ENCODE data around the gene PTX3.

Gene PTX3

GRCh38 chr3:157436583-157437291 lies at the start of gene PTX3:
Gene PTX3, plus strand, starts transcription at chr3:157436850. Its CDS starts 84 bp downstream, at chr3:157436934.
- no peak for DNase-seq

DNA sequence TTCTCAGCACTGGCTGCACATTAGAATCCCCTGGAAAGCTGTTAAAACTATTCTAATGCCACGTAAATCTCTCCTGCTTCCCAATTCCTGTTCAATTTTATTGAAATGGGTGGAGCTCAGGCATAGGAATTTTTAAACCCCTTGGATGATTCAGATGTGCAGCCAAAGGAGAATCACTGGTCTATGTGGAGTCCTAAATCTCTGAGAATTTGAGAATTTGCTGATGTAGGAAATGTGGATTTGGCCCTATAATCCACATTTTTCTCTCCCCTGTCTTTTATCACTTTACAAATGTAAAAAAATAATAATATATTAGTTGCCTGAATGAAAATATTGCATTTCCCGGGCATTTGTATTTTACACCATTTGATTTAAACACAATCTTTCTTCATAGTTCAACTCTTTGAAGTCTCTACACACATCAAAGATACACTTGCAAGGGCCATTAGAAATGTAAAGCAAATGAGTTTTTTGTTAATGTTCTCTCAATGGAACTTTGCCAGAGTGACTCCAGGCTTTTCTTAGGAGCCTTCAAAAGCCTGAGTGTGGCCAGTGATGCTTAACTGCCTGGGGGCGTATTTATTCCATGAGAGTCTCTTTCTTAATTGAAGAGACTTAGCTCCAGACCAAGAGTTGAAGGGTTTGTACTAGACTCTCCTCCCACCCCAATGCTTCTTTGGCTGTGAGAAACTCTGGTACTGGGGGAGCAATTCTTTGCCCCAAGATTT lies 48.8 kb upstream of the PTX3 start:
- DNase-seq: no peak

DNA sequence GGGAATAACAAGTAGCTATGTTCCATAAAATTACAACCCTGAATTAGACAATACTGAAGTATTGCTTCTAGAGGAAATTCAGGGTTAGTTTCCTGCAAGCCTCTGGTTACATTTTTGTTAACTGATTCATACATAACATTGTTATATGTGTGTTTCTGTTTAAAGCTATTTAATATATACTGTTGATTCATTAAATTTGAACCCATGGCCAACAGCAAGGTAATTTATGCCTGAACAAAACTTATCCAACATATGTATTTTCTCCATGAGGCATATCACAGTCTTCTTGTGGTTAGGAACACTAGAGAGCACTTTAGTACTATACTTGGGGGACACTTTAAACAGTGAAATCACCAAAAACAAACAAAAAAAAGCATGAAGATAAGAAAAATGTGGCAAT lies 47.7 kb upstream of the PTX3 start:
- DNase-seq: no peak

DNA sequence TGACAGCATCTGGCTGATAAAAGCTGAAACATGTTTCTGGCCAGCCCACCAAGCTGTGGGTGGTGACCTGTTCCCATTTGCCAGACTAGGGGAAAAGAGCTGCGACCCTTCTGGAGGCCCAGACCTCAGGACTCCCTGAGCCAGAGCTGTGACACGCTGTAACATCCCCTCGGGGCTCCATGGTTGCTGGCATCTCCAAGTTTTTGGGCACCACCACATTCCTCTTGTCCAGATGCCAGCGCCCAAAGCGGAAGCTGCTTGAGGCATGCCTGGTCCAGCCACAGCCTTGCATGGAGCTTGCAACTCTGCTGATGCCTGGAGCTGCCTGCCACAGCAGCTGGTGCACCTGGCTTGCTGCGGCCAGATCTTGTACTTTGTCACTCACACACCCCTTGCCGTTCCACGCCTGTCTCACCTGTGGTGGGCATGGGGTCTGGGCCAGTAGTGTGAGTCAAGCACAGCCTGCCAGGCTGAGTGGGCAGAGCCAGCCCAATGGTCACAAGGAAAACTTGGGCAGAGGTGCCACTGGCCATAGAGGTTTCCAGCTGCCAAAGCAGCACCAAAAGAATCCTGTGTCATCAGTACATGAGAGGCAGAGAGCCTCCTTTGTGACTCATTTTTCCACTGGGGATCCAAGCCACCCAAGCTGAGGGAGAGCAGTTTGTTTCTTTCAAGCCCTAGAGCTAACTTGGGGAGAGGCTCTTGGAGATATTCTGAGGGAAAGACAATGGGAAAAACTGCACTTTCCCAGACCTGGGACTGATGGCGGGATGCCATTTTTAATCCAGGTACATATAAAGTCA lies 45.7 kb upstream of the PTX3 start:
- no peak for DNase-seq

DNA sequence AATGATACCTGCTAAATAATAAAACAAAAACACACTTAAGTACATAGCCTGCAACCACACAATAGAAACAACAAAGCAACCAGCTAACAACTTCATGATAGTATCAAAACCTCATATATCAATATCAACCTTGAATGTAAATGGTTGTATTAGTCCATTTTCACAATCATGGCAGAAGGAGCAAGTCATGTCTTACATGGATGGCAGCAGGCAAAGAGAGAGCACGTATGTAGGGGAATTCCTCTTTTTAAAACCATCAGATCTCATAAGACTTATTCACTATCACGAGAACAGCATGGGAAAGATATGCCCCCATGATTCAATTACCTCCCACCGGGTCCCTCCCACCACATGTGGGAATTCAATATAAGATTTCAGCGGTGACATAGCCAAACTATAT lies 44.5 kb upstream of the PTX3 start:
- no peak for DNase-seq

DNA sequence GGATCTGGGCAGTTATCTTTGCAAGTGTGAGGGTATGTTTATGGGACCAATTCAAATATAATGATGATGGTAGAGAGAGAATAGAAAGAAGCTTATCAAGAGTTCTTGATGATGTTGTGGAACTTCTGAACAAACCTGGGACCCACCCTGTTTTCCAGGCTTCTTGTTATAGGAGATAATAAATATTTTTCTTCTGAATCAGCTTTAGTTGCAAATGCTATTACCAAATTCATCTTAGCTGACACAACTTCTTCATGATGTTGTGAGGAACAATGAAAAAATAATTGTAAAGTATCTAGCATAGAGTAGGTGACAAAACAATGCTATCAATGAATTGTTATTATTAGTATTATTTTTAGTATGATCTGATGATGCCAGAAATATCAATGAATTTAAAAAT lies 43.5 kb upstream of the PTX3 start:
- no peak for DNase-seq

GRCh38 chr3:157394411-157394810 lies 42.2 kb upstream of the PTX3 start:
- DNase-seq: no peak

DNA sequence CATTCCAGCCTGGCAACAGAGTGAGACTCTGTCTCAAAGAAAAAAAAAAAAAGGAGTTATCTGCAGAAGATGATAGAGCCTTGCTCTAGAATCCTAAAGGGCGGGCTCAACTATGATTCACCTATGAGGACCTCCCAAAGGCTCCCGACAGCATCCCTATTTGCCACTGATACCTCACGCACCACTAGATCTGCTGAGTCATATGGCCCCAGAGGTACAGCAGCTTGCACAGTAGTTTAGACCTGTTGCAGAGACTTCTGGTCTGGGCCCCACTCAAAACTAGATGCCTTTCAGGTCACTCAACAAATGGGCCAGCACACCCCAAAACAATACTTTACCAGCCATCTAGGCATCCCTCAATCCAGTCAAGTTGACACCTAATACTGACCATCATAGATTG lies 38.1 kb upstream of the PTX3 start:
- no peak for DNase-seq

DNA sequence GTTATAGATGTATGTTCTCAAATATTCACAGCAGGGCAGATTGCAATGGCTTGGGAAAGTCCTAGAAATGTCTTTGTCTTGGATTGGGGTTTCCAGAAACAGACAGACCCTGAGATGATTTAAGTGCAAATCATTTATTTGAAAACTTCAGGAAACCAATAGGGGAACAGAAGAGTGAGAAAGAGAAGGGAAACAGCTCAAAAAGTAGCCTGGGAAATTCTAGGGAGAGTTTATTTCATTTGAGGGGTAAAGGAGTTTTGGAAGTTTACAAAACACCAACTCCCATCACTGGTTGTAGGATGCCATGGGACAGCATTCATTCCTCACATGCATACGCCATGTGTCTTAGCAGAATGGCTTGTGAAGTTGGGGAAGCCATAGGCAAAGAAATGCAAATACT lies 32.3 kb upstream of the PTX3 start:
- DNase-seq: no peak

- DNase-seq: no peak
These were observed 31.2 kb upstream of the PTX3 start for GRCh38 chr3:157405457-157405856.

GRCh38 chr3:157406394-157406793 lies 30.3 kb upstream of the PTX3 start:
- no peak for DNase-seq

DNA sequence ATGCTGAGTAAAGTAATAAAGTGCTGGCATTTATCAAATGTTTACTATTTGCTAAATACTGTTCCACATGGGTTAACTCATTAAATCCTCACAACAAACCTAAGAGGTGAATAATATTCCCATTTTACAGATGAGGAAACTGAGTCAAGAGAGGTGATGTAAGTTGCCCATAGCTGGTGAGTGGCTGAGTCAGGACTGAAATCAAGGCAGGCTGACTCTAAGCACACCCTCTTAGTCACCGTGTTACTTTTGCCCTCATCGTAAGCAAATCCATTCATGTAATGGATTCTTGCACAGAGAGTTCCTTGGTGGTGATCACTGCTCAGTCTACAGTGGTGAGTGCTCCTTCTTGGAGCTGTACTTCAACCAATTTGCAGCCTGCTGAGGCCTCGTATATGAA lies 28.9 kb upstream of the PTX3 start:
- no peak for DNase-seq

DNA sequence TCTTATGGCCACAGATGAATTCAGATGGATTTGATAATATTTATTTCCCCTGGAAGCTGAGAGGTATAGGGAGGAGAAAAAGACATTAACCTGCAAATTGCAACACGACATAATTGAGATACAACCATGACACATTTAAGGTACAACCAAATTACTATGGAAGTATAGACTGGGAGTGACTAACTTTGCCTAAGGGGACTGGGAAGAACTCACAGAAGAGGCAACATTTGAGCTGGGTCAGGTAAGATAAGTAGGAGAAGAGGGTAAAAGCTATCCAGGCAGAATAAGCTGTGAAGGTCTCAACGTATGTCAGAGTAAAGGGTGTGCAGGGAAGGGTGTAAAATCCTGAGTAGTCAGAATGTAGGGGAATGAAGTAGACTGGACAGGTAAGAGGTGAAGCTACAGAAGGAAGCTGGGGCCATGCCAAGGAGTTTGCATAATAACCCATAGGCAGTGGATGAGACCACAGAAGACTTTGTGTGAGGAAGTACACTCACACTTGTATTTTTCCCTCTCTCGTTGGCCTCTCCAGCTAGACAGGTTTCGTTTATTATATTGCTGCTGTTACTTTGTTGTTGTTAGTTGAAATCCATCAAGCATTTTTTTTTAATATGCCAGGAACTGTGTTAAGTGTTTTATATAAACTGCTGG lies 28.0 kb upstream of the PTX3 start:
- no peak for DNase-seq

- no peak for DNase-seq
These were observed 27.1 kb upstream of the PTX3 start for GRCh38 chr3:157409516-157409915.

GRCh38 chr3:157410945-157411344 lies 25.7 kb upstream of the PTX3 start:
- DNase-seq: no peak

GRCh38 chr3:157412323-157412855 lies 24.3 kb upstream of the PTX3 start:
- DNase-seq: no peak

DNA sequence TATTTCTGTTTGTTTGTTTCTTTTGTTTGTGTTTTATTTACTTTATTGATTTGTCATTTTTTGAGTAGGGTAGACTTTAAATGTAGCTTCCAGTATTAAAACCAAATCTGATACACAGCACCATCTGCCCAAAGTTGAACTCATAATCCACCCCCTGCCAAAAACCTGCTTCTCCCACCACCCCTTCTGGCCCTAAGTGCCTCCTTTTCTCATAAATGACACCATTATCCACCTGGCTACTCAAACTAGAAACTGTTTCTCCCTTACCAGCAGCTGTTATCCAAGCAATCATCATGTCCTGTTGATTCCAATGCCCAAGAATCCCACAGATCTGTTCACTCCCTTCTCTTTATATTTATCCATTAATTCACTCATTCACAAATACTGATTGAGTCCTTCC lies 21.8 kb upstream of the PTX3 start:
- peak; percentile 59 for DNase-seq

DNA sequence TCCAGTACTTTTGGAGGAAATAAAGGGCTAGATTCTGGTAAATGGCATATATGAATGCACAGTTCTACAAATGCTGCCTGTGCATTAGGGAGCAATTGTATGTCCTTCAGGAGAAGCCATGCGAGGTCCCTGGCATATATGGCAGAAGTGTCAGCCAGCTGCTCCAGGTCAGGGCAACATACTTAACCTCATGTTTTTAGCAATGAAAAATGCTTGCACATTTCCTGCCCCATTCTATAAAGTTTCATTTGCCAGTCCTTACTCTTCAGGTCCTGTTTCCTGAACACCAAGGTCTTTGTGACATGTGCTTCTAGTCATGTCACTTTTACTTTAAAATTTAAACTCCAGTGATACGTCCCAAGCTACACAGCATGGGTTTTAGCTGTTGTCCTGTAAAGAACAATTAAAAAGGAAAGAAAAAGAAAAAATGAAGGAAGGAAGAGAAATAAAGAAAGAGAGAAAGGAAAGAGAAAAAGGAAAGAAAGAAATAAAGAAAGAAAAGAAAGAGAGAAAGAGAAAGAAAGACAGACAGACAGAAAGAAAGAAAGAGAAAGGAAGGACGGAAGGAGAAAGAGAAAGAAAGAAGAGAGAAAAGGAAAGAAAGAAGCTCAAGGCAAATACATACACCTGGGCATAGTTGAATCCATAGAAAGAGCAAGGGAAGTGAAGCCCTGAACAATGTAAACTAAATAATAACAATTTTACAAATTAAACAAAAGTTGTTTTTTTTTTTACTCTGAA lies 20.1 kb upstream of the PTX3 start:
- DNase-seq: no peak

GRCh38 chr3:157417247-157417646 lies 19.4 kb upstream of the PTX3 start:
- DNase-seq: no peak

DNA sequence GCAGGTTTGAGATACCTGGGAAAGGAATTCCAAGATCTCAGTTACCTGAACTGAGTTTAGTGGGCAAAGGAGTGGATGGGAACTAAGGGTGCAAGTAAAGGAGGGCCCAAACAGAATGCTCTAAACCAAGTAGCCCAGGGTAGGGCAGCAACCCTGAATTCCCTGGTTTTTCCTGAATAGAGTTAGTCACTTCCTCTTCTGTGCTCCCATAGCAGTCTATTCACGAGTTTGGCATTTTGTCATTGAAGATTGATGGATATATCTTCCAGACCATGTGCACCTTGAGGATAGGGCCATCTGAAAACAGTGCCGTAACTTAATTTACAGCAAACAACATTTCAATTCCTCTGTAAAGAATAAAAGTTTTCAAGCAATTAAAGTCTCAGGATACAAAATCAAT lies 18.5 kb upstream of the PTX3 start:
- DNase-seq: no peak

- DNase-seq: no peak
These were observed 16.0 kb upstream of the PTX3 start for GRCh38 chr3:157420606-157421130.

GRCh38 chr3:157423337-157423736 lies 13.3 kb upstream of the PTX3 start:
- no peak for DNase-seq

Measured in NCI-H1092 treated with DMSO at 0.1 percent for 48 hours (cell line).